ENCODE measurements around the gene CRYBB2.
"Not testable (repeated sequence)": the region's sequence is repeated elsewhere in the genome, so short reads cannot be mapped to it uniquely, and the experiment has no call there.

CRYBB2 gene

DNA sequence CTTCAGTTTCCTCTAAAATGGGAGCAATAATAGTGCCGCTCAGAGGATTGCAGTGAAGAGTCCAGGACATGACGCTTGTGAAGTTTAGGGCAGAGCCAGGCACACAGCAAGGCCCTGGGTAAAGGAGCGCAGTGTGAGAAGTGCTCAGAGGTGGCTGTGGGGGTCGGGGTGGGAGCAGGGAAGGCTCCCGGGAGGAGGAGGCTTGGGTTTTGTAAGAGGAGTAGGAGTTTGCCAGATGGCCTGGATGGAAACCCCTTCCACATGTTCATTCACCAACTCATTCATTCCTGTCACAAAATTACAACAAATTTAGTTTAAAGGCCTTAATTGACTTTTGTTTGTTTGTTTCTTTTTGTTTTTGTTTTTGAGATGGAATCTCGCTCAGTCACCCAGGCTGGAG lies 17.0 kb downstream of the CRYBB2 start:
- peaks cover 57% of the 10 kb centered on the region for H3K27me3 Mint-ChIP-seq
- no peaks in the 10 kb centered on the region for H3K9me3 Mint-ChIP-seq
- H3K4me3 Mint-ChIP-seq = no peak overlapping the region
- H3K4me1 Mint-ChIP-seq (ENCODE audit: low read depth) = peaks cover 4% of the 10 kb centered on the region
- H3K36me3 Mint-ChIP-seq (ENCODE audit: low read depth) = no peaks in the 10 kb centered on the region
- no peak overlapping the region for H3K27ac Mint-ChIP-seq

DNA sequence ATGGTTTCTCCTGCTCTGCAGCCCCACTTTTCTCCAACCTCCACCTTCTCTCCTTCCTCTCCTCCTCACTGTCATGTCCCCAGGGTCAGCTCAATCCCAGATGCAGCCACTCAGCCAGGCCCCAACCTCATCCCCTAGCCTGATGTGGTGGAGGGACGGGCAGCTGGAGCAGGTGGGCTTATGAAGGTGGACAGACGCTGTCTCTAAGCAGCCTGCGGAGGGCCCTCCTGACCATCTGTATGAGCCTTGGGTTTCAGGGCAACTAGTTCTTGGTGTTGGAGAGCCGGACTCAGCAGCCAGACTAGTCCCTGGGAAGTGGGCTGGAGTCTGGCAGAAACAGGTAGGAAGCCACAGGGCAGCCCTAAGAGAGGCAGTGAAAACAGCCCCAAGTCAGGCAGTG lies 18.1 kb downstream of the CRYBB2 start:
- Mint-ChIP-seq H3K27me3 (peaks cover 50% of the 10 kb centered on the region), H3K27ac (no peak overlapping the region), H3K36me3 (ENCODE audit: low read depth) (no peaks in the 10 kb centered on the region), H3K9me3 (no peaks in the 10 kb centered on the region), H3K4me3 (no peak overlapping the region), H3K4me1 (ENCODE audit: low read depth) (peaks cover 4% of the 10 kb centered on the region)

DNA sequence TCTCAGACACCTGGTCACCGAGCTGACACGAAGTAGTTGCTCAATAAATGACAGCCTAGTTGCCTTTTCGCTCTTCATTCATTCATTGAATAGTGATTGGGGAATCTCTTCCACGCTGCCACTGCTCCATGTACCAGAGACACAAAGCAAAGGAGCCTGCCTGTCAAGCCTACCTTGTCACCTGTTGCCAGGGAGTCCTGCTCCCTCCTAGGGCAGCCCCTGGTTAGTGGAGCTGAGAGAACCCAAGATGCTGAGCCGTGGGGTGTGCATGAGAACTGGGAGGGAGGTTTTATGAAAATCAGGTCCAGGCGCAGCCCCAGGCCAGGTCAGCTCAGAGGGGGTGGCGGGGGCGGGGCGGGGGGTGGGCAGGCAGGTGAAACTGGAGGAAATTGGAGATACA lies 18.6 kb downstream of the CRYBB2 start:
- H3K36me3 Mint-ChIP-seq (ENCODE audit: low read depth); H3K4me3 Mint-ChIP-seq; H3K4me1 Mint-ChIP-seq (ENCODE audit: low read depth); H3K27ac Mint-ChIP-seq; H3K9me3 Mint-ChIP-seq: not testable (repeated sequence)
- peaks cover 45% of the 10 kb centered on the region for H3K27me3 Mint-ChIP-seq

DNA sequence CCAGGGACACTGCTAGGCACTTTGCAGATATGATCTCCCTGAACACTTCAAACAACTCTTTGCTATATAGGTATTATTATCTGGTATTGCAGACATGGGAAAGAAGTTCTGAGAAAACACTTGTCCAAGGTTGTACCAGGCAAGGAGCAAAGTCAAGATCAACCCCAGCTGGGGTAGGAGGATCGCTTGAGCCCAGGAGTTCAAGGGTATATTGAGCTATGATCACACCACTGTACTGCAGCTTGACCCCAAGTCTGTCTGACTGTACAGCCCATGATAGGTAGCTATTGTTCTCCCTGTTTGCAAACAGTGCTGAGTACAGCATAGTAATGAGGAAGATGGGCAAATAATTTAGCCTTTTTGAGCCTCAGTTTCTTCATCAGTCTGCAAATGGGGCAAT lies 35.7 kb downstream of the CRYBB2 start:
- H3K27ac Mint-ChIP-seq; H3K27me3 Mint-ChIP-seq; H3K36me3 Mint-ChIP-seq (ENCODE audit: low read depth); H3K4me1 Mint-ChIP-seq (ENCODE audit: low read depth); H3K4me3 Mint-ChIP-seq; H3K9me3 Mint-ChIP-seq: not testable (repeated sequence)

DNA sequence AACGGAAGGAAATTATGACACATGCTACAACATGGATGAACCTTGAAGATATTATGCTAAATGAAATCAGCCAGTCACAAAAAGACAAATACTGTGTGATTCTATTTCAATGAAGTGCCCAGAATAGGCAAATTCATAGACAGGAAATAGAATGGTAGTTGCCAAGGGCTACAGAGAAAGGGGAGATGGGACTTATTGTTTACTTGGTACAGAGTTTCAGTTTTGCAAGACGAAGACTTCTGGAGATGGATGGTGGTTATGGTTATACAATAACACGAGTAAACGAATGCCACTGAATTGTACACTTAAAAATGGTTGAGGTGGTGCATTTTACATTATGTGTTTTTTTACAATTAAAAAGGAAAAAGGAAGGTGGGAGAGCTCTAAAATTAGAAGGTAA lies 48.1 kb downstream of the CRYBB2 start:
- H3K27me3 Mint-ChIP-seq = peaks cover 19% of the 10 kb centered on the region
- not testable (repeated sequence) for H3K27ac Mint-ChIP-seq; H3K4me1 Mint-ChIP-seq (ENCODE audit: low read depth); H3K4me3 Mint-ChIP-seq; H3K36me3 Mint-ChIP-seq (ENCODE audit: low read depth)
- peaks cover 21% of the 10 kb centered on the region for H3K9me3 Mint-ChIP-seq

DNA sequence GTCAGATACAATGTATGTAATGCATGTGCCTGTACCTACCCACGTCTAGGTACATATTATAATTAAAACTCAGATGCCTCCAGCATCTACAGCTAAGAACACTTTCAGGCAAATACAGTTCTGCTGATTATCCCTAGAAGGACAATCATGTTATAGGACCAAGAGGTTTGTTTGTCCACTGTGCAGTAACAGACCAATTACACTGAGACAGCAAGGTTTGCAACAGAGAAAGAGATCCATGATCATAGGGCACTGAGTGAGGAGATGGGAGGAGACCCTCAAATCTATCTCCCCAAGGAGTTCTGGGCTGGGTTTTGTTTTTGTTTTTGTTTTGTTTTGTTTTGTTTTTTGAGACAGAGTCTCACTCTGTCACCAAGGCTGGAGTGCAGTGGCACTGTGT lies 49.5 kb downstream of the CRYBB2 start:
- not testable (repeated sequence) for H3K27ac Mint-ChIP-seq

DNA sequence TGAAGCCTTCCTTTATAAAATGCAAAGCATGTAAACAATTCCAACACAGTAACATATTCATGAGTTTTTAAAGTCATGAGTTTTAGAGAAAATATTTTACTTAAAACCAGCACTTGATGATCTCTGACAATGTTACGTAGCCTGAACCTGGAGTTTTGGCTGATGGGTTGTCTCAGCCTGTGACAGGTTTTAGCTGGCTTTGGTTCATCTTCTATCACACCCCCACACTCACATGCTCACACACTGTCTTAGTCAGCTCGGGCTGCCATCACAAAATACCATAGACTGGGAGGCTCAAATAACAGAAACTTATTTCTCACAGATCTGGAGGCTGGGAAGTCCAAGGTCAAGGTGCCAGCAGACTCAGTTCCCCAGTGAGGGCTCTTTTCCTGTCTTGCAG lies 50.6 kb downstream of the CRYBB2 start:
- Mint-ChIP-seq H3K9me3 (peaks cover 13% of the 10 kb centered on the region), H3K27me3 (peaks cover 31% of the 10 kb centered on the region)
- H3K4me1 Mint-ChIP-seq (ENCODE audit: low read depth); H3K36me3 Mint-ChIP-seq (ENCODE audit: low read depth); H3K4me3 Mint-ChIP-seq; H3K27ac Mint-ChIP-seq: not testable (repeated sequence)

More for the DNA sequence above, 49.5 kb downstream of the CRYBB2 start:
- H3K36me3 Mint-ChIP-seq (ENCODE audit: low read depth); H3K4me1 Mint-ChIP-seq (ENCODE audit: low read depth); H3K4me3 Mint-ChIP-seq: not testable (repeated sequence)
- Mint-ChIP-seq H3K9me3 (peaks cover 21% of the 10 kb centered on the region), H3K27me3 (peaks cover 26% of the 10 kb centered on the region)

DNA sequence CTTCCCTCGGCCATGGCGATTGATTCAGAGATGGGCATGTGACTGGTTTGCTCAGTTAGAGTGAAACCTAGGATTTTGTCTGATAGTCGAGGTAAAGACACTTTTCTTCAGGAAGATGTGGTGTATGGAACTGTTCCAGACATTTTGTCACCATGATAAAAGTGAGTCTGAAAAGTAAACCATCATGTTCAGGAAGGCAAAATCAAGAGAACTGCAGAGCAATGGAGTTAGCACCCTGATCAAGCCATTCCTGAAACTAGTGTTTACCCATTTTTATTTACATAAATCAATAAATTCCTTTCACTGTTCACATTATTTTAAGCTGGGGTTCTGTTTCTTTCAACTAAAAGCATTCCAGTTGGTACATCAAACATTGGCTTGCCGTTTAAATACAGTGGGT lies 53.8 kb downstream of the CRYBB2 start:
- H3K27me3 Mint-ChIP-seq = peaks cover 33% of the 10 kb centered on the region
- not testable (repeated sequence) for H3K36me3 Mint-ChIP-seq (ENCODE audit: low read depth); H3K9me3 Mint-ChIP-seq; H3K27ac Mint-ChIP-seq; H3K4me1 Mint-ChIP-seq (ENCODE audit: low read depth); H3K4me3 Mint-ChIP-seq

DNA sequence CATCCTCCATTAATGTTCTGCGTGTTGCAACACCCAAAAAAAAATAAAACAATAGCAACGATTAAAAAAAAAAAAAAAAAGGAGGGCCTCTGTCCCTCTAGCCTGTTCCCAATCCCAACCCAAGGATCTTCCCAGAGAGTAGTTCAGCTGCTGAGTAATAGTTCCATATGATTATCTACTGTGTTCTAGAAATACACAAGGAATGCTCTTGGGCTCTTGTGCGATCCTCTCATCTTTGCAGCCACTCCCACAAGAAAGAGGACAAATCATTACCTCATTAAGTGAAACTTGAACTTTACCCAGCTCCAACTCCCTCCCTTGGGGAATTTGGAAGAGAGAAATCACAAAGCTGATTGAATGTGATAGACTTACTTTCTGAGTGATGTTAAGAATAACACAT lies 54.5 kb downstream of the CRYBB2 start:
- H3K27me3 Mint-ChIP-seq = peaks cover 34% of the 10 kb centered on the region
- not testable (repeated sequence) for H3K9me3 Mint-ChIP-seq; H3K27ac Mint-ChIP-seq; H3K4me3 Mint-ChIP-seq; H3K36me3 Mint-ChIP-seq (ENCODE audit: low read depth); H3K4me1 Mint-ChIP-seq (ENCODE audit: low read depth)

DNA sequence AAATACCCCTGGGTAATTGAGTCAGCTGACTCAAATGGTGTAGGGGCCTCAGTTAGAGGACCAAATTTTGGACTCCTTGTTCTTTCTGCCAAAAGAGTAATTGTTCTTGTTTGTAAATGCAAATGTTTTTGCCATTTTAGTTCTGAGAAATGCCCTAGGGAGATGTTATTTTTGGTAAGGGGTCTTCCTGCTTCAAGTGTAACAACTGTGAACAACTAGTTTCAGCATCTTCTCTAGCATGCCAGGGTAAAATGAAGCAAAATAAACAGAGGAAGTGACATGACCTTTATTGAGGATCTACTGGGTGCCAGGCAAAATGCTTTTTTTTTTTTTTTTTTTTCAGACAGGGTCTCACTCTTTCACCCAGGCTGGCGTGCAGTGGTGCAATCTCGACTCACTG lies 60.7 kb downstream of the CRYBB2 start:
- not testable (repeated sequence) for H3K4me3 Mint-ChIP-seq
- H3K27me3 Mint-ChIP-seq = peaks cover 64% of the 10 kb centered on the region

More for the DNA sequence above, 60.7 kb downstream of the CRYBB2 start:
- not testable (repeated sequence) for H3K27ac Mint-ChIP-seq; H3K9me3 Mint-ChIP-seq; H3K36me3 Mint-ChIP-seq (ENCODE audit: low read depth)
- peaks cover 14% of the 10 kb centered on the region for H3K4me1 Mint-ChIP-seq (ENCODE audit: low read depth)
